Liver (tissue), 9 donors: ENCODE results near the gene PER2. TPM values are rescaled to one million over a fixed set of nuclear protein-coding genes. Genes with fewer than 3 reads are reported as not detected.

Experiments
- DNase-seq: peaks from one replicate; pipeline ENCODE4 v3.0.0-alpha.2; 2017; ENCODE audit warnings: low spot score
- H3K27ac ChIP-seq, 2 donors: one replicate each; pipeline ENCODE4 v1.7.0; 2013; ENCODE audit warnings: inconsistent platforms in 2 of 2, low read length in 2 of 2, control low read depth in 1 of 2, low read depth in 1 of 2, mild to moderate bottlenecking in 1 of 2
- H3K27me3 ChIP-seq, 4 donors: one replicate each; pipeline versions ENCODE4 v1.6.1 to v1.7.0; 2013; ENCODE audit warnings: low read length in 3 of 4, inconsistent platforms in 1 of 4, mild to moderate bottlenecking in 1 of 4, moderate library complexity in 1 of 4; ENCODE audit not compliant: control insufficient read depth in 4 of 4, insufficient read depth in 4 of 4
- H3K36me3 ChIP-seq, 4 donors: one replicate each; pipeline versions ENCODE4 v1.6.1 to v1.7.0; 2013; ENCODE audit warnings: low read length in 3 of 4, mild to moderate bottlenecking in 3 of 4, low read depth in 1 of 4, moderate library complexity in 1 of 4; ENCODE audit not compliant: control insufficient read depth in 4 of 4, insufficient read depth in 3 of 4
- H3K4me1 ChIP-seq, 4 donors: one replicate each; pipeline versions ENCODE4 v1.6.1 to v1.7.0; 2013; ENCODE audit warnings: low read length in 3 of 4, mild to moderate bottlenecking in 3 of 4, moderate library complexity in 1 of 4; ENCODE audit not compliant: control insufficient read depth in 4 of 4, insufficient read depth in 4 of 4
- H3K4me3 ChIP-seq, 3 donors: one replicate each; pipeline versions ENCODE4 v1.6.1 to v1.7.0; 2013; ENCODE audit warnings: low read length in 3 of 3, control low read depth in 1 of 3, low read depth in 1 of 3, mild to moderate bottlenecking in 1 of 3
- H3K9ac ChIP-seq, 2 donors: one replicate each; pipeline ENCODE4 v1.7.0; 2013; ENCODE audit warnings: low read length in 2 of 2, mild to moderate bottlenecking in 2 of 2, moderate library complexity in 2 of 2, control low read depth in 1 of 2, low read depth in 1 of 2
- H3K9me3 ChIP-seq, 4 donors: one replicate each; pipeline versions ENCODE4 v1.6.1 to v1.7.0; 2013; ENCODE audit warnings: low read length in 3 of 4; ENCODE audit not compliant: control insufficient read depth in 4 of 4
- EGR1 ChIP-seq, 2 donors: IDR thresholded peaks; 2 replicates each; pipeline ENCODE4 v1.6.1; 2016 to 2018; ENCODE audit warnings: antibody characterized with exemption in 2 of 2, low read depth in 2 of 2
- FOXA1 ChIP-seq: IDR thresholded peaks from 2 replicates; pipeline ENCODE4 v1.6.1; 2016; ENCODE audit warnings: antibody characterized with exemption
- FOXA2 ChIP-seq: IDR thresholded peaks from 2 replicates; pipeline ENCODE4 v1.6.1; 2016; ENCODE audit warnings: antibody characterized with exemption
- GABPA ChIP-seq, 2 donors: IDR thresholded peaks in 1 of 2; conservative IDR thresholded peaks in 1 of 2; 2 replicates each; pipeline ENCODE4 v1.6.1; 2016; ENCODE audit warnings: antibody characterized with exemption in 2 of 2, mild to moderate bottlenecking in 1 of 2, moderate library complexity in 1 of 2
- HNF4A ChIP-seq, 2 donors: conservative IDR thresholded peaks; 2 replicates each; pipeline ENCODE4 v1.6.1; 2016; ENCODE audit warnings: antibody characterized with exemption in 2 of 2, mild to moderate bottlenecking in 2 of 2
- HNF4G ChIP-seq: IDR thresholded peaks from 2 replicates; pipeline ENCODE4 v1.6.1; 2016; ENCODE audit warnings: antibody characterized with exemption
- JUND ChIP-seq, 2 donors: IDR thresholded peaks; 2 replicates each; pipeline ENCODE4 v1.6.1; 2016; ENCODE audit warnings: antibody characterized with exemption in 2 of 2
- NR2F2 ChIP-seq: IDR thresholded peaks from 2 replicates; pipeline ENCODE4 v1.6.1; 2016; ENCODE audit warnings: antibody characterized with exemption
- RAD21 ChIP-seq, 2 donors: IDR thresholded peaks; 2 replicates each; pipeline ENCODE4 v1.6.1; 2016; ENCODE audit warnings: antibody characterized with exemption in 2 of 2, mild to moderate bottlenecking in 2 of 2
- RXRA ChIP-seq, 2 donors: IDR thresholded peaks; 2 replicates each; pipeline ENCODE4 v1.6.1; 2017 to 2018; ENCODE audit warnings: antibody characterized with exemption in 2 of 2, mild to moderate bottlenecking in 1 of 2
- SP1 ChIP-seq: IDR thresholded peaks from 2 replicates; pipeline ENCODE4 v1.6.1; 2018; ENCODE audit warnings: antibody characterized with exemption, mild to moderate bottlenecking
- TAF1 ChIP-seq: conservative IDR thresholded peaks from 2 replicates; pipeline ENCODE4 v1.6.1; 2016; ENCODE audit warnings: antibody characterized with exemption, mild to moderate bottlenecking
- YY1 ChIP-seq: IDR thresholded peaks from 2 replicates; pipeline ENCODE4 v1.6.1; 2016; ENCODE audit warnings: antibody characterized with exemption, mild to moderate bottlenecking
- WGBS: extraction: QIAGEN DNeasy Blood & Tissue Kit; methylation state at CpG from one replicate; pipeline ENCODE4 v1.1.7; 2013; 5-methylcytosine and 5-hydroxymethylcytosine counted together
- polyA plus RNA-seq, 2 donors: library from polyadenylated mRNA; stranded (reverse) in 1 of 2; unstranded in 1 of 2; fragments of 200-250 nt in 1 of 2; fragments of >200 nt in 1 of 2; fragmentation: Nextera tagmentation in 1 of 2; extraction: Ambion mirVana in 1 of 2; gene quantifications; one replicate each; pipeline versions ENCODE4 v1.2.1 to v1.2.3, GENCODE V29; 2013 to 2015
- total RNA-seq, 2 donors: library from RNA; depleted of rRNA; stranded (reverse); fragments of >200 nt; gene quantifications; one replicate each; pipeline ENCODE4 v1.2.3, GENCODE V29; 2014
- TF ChIP-seq, protein P1 (sequence below): IDR thresholded peaks from 2 replicates; pipeline ENCODE4 v1.6.1; 2016; ENCODE audit warnings: antibody characterized with exemption
- TF ChIP-seq, protein P2 (sequence below): fragments of 150-350 bp; IDR thresholded peaks from 2 replicates; pipeline ENCODE4 v1.5.1; 2017; ENCODE audit warnings: improper control_type of control experiment, low read depth, low read length; ENCODE audit not compliant: missing input control
- TF ChIP-seq, protein P3 (sequence below): IDR thresholded peaks from 2 replicates; pipeline ENCODE4 v1.6.1; 2016; ENCODE audit warnings: antibody characterized with exemption
- TF ChIP-seq, protein P4 (sequence below): IDR thresholded peaks from 2 replicates; pipeline ENCODE4 v1.6.1; 2016; ENCODE audit warnings: antibody characterized with exemption, mild to moderate bottlenecking
- TF ChIP-seq, protein P5 (sequence below): IDR thresholded peaks from 2 replicates; pipeline ENCODE4 v1.6.1; 2016; ENCODE audit warnings: antibody characterized with exemption
- donor health status: healthy.
- donor health status: healthy.
- donor health status: healthy.
- donor health status: healthy.
- donor health status: healthy.

PER2 gene
- total and polyA plus RNA-seq, 4 donors, result 1.1 to 12.5 (median 4.1) TPM

DNA sequence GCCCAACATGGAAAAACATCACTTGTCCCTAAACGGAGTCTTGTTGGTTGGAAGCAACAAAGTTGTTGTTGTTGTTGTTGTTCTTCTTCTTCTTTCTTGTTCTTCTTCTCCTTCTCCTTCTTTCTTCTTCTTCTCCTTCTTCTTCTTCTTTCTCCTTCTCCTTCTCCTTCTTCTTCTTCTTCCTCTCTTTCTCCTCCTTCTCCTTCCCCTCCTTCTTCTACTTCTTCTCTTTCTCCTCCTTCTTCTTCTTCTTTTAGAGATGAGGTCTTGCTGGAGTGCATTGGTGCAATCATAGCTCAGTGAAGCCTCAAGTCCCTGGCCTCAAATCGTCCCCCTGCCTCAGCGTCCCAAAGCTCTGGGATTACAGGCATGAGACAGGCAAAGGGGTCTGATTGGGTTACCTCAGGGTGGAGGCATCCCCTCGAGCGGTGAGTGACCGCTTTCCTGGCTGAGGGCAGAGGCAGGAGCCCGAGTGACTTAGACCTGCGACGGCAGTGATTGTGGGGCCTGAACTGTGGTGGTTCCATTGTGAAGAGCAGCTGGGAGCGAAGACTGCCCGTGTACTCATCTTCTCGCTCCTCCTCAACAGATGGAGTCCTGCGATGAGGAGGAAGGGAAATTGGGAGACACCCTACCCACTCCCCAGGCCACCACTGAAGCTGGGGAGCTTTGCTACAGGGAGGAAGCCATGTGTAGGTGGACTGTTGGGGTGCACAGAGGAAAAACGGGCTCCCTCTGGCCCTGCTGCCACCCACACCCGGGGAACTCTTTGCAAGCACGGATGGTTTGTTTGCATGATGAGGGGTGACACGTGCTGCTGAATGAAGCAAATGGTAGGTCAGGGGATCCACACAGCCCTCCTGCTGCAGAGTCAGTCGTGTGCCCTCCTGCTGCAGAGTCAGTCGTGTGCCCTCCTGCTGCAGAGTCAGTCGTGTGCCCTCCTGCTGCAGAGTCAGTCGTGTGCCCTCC lies 7.0 kb upstream of the PER2 start (continued):
- TF ChIP-seq, protein P1, sequence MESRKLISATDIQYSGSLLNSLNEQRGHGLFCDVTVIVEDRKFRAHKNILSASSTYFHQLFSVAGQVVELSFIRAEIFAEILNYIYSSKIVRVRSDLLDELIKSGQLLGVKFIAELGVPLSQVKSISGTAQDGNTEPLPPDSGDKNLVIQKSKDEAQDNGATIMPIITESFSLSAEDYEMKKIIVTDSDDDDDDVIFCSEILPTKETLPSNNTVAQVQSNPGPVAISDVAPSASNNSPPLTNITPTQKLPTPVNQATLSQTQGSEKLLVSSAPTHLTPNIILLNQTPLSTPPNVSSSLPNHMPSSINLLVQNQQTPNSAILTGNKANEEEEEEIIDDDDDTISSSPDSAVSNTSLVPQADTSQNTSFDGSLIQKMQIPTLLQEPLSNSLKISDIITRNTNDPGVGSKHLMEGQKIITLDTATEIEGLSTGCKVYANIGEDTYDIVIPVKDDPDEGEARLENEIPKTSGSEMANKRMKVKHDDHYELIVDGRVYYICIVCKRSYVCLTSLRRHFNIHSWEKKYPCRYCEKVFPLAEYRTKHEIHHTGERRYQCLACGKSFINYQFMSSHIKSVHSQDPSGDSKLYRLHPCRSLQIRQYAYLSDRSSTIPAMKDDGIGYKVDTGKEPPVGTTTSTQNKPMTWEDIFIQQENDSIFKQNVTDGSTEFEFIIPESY, result no peak
- no peak for TF ChIP-seq RXRA (IDR thresholded peaks at IDR 0.05)
- TF ChIP-seq YY1, result no peak
- TF ChIP-seq HNF4A (conservative IDR thresholded peaks at IDR 0.05), result no peak
- no peak for TF ChIP-seq EGR1 (IDR thresholded peaks at IDR 0.05; ENCODE audit: low read depth in 2 of 2)
- no peak for TF ChIP-seq RAD21 (IDR thresholded peaks at IDR 0.05)
- no peak for TF ChIP-seq FOXA2

DNA sequence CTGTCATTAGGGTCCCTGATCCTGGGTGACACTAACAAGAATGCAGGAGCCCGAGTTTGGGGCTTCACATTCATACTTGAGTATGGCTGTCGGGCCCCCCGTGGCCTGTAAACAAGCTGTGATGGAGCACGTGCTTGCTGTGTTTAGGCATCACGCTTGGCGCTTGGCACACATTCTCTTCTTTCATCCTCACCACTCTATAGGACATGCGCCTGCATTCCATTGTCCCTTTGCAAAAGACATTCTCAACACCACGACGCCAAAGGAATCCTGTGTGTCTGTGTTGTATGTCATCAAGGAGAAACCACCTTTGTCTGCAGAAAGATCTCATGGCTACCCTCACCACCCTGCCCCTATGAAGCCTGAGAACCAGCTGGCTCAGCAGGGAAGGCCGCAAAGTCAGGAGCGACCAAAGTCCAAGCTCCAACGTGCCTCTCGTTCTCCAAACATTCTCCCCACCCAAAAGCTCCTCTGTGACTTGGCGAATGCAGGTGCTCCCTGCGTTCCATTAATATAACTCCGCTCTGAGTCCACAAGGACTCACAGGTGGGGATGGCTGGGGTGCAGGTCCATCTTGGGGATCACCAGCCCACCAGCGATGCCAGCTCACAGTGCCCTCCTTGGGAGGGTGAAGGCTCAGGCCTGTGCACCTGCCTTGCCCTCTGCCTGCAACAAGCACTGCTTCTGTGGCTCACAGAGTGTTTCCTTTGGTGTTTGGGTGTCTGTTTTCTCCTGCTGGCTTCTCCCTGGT lies 6.2 kb upstream of the PER2 start:
- no peak for DNase-seq
- peak overlapping the region; percentile 4 to 73 for H3K27ac ChIP-seq

More for the DNA sequence above, 6.2 kb upstream of the PER2 start:
- Histone ChIP-seq H3K36me3 (no peaks in the 10 kb centered on the region), H3K27me3 (no peaks in the 10 kb centered on the region), H3K9me3 (no peaks in the 10 kb centered on the region), H3K4me1 (peaks cover 14 to 49% (median 34%) of the 10 kb centered on the region in 4 donors), H3K4me3 (no peak overlapping the region), H3K9ac (no peak overlapping the region)
- TF ChIP-seq NR2F2, result no peak
- peak; percentile 91 for TF ChIP-seq HNF4G
- TF ChIP-seq, protein P2, sequence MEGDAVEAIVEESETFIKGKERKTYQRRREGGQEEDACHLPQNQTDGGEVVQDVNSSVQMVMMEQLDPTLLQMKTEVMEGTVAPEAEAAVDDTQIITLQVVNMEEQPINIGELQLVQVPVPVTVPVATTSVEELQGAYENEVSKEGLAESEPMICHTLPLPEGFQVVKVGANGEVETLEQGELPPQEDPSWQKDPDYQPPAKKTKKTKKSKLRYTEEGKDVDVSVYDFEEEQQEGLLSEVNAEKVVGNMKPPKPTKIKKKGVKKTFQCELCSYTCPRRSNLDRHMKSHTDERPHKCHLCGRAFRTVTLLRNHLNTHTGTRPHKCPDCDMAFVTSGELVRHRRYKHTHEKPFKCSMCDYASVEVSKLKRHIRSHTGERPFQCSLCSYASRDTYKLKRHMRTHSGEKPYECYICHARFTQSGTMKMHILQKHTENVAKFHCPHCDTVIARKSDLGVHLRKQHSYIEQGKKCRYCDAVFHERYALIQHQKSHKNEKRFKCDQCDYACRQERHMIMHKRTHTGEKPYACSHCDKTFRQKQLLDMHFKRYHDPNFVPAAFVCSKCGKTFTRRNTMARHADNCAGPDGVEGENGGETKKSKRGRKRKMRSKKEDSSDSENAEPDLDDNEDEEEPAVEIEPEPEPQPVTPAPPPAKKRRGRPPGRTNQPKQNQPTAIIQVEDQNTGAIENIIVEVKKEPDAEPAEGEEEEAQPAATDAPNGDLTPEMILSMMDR, result no peak
- TF ChIP-seq, protein P1, result no peak
- TF ChIP-seq, protein P3, sequence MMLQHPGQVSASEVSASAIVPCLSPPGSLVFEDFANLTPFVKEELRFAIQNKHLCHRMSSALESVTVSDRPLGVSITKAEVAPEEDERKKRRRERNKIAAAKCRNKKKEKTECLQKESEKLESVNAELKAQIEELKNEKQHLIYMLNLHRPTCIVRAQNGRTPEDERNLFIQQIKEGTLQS, result no peak
- TF ChIP-seq RXRA (IDR thresholded peaks at IDR 0.05), result peak; percentile 48 to 75
- TF ChIP-seq, protein P4, sequence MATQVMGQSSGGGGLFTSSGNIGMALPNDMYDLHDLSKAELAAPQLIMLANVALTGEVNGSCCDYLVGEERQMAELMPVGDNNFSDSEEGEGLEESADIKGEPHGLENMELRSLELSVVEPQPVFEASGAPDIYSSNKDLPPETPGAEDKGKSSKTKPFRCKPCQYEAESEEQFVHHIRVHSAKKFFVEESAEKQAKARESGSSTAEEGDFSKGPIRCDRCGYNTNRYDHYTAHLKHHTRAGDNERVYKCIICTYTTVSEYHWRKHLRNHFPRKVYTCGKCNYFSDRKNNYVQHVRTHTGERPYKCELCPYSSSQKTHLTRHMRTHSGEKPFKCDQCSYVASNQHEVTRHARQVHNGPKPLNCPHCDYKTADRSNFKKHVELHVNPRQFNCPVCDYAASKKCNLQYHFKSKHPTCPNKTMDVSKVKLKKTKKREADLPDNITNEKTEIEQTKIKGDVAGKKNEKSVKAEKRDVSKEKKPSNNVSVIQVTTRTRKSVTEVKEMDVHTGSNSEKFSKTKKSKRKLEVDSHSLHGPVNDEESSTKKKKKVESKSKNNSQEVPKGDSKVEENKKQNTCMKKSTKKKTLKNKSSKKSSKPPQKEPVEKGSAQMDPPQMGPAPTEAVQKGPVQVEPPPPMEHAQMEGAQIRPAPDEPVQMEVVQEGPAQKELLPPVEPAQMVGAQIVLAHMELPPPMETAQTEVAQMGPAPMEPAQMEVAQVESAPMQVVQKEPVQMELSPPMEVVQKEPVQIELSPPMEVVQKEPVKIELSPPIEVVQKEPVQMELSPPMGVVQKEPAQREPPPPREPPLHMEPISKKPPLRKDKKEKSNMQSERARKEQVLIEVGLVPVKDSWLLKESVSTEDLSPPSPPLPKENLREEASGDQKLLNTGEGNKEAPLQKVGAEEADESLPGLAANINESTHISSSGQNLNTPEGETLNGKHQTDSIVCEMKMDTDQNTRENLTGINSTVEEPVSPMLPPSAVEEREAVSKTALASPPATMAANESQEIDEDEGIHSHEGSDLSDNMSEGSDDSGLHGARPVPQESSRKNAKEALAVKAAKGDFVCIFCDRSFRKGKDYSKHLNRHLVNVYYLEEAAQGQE, result no peak
- TF ChIP-seq YY1, result peak; percentile 67
- TF ChIP-seq FOXA2, result no peak
- TF ChIP-seq RAD21 (IDR thresholded peaks at IDR 0.05), result peak; percentile 22 to 51
- peak in 1 of 2 donors; percentile 39 for TF ChIP-seq JUND (IDR thresholded peaks at IDR 0.05)
- TF ChIP-seq GABPA (IDR thresholded peaks at IDR 0.05 in 1 of 2, conservative IDR thresholded peaks at IDR 0.05 in 1 of 2), result no peak
- TF ChIP-seq TAF1, result no peak
- TF ChIP-seq, protein P5, sequence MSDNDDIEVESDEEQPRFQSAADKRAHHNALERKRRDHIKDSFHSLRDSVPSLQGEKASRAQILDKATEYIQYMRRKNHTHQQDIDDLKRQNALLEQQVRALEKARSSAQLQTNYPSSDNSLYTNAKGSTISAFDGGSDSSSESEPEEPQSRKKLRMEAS, result peak; percentile 76
- peak; percentile 46 for TF ChIP-seq FOXA1
- TF ChIP-seq SP1, result peak; percentile 95
- peak; percentile 95 to 96 for TF ChIP-seq HNF4A (conservative IDR thresholded peaks at IDR 0.05)
- no peak for TF ChIP-seq EGR1 (IDR thresholded peaks at IDR 0.05; ENCODE audit: low read depth in 2 of 2)
- 52% methylated on average over 17 of the region's 17 CpGs for WGBS
